CD4-positive, alpha-beta memory T cell (primary cell): Measurements from ENCODE around the gene PLEKHG4. TPM values are rescaled to one million over a fixed set of nuclear protein-coding genes. Genes with fewer than 3 reads are reported as not detected.
A peak's percentile ranks its signal among the peaks of the same experiment; 100 is the strongest.

Source experiments
- CTCF ChIA-PET: fragments of 350-600 bp; sonication (Branson Sonifier 250); formaldehyde crosslinking; loops from one replicate; lab custom pipeline; 2021; ENCODE audit warnings: inconsistent platforms; ENCODE audit not compliant: partially characterized antibody; lab: Charles Lee
- POLR2A ChIA-PET: fragments of 350-600 bp; sonication (Branson Sonifier 250); formaldehyde crosslinking; loops from one replicate; lab custom pipeline; 2021; ENCODE audit not compliant: partially characterized antibody; lab: Charles Lee
- DNase-seq, 5 donors: peaks; one replicate each; pipeline versions ENCODE4 v3.0.0 to v3.0.0-alpha.2; 2020 to 2022; ENCODE audit warnings: mixed read lengths in 1 of 5
- H3K27ac ChIP-seq: one replicate; pipeline ENCODE4 v1.7.0; 2013; ENCODE audit warnings: low read depth, low read length
- H3K27me3 ChIP-seq: 2 replicates; pipeline ENCODE4 v1.7.0; 2013; ENCODE audit warnings: mild to moderate bottlenecking, low read length, moderate library complexity; ENCODE audit not compliant: insufficient read depth
- H3K36me3 ChIP-seq: 2 replicates; pipeline ENCODE4 v1.7.0; 2013; ENCODE audit warnings: mild to moderate bottlenecking, low read length, moderate library complexity; ENCODE audit not compliant: insufficient read depth
- H3K4me1 ChIP-seq: 2 replicates; pipeline ENCODE4 v1.7.0; 2013; ENCODE audit warnings: mild to moderate bottlenecking, low read length, moderate library complexity; ENCODE audit not compliant: insufficient read depth
- H3K4me3 ChIP-seq, 2 donors: one replicate each; pipeline ENCODE4 v1.7.0; 2013; ENCODE audit warnings: low read length in 2 of 2, mild to moderate bottlenecking in 1 of 2
- H3K9me3 ChIP-seq, 2 donors: one replicate each; pipeline ENCODE4 v1.7.0; 2013; ENCODE audit warnings: low read length in 2 of 2, control low read depth in 1 of 2; ENCODE audit not compliant: control insufficient read depth in 1 of 2
- H3K27ac Mint-ChIP-seq, 7 donors: one replicate each; pipeline ENCODE4 v1.8.0; 2020 to 2021; ENCODE audit warnings: mixed read lengths in 7 of 7, mild to moderate bottlenecking in 6 of 7, inconsistent platforms in 3 of 7, moderate library complexity in 3 of 7
- H3K27me3 Mint-ChIP-seq, 2 donors: one replicate each; pipeline ENCODE4 v1.8.0; 2020 to 2021; ENCODE audit warnings: mixed read lengths in 2 of 2
- H3K36me3 Mint-ChIP-seq, 2 donors: one replicate each; pipeline ENCODE4 v1.8.0; 2020 to 2021; ENCODE audit warnings: mixed read lengths in 2 of 2, inconsistent platforms in 1 of 2, mild to moderate bottlenecking in 1 of 2
- H3K4me1 Mint-ChIP-seq, 4 donors: one replicate each; pipeline ENCODE4 v1.8.0; 2020 to 2021; ENCODE audit warnings: mixed read lengths in 4 of 4, mild to moderate bottlenecking in 1 of 4
- H3K4me3 Mint-ChIP-seq, 8 donors: one replicate each; pipeline ENCODE4 v1.8.0; 2020 to 2021; ENCODE audit warnings: mixed read lengths in 8 of 8, mild to moderate bottlenecking in 7 of 8, moderate library complexity in 6 of 8, inconsistent platforms in 3 of 8
- H3K9me3 Mint-ChIP-seq, 8 donors: one replicate each; pipeline ENCODE4 v1.8.0; 2020 to 2021; ENCODE audit warnings: mixed read lengths in 8 of 8, mild to moderate bottlenecking in 5 of 8, inconsistent platforms in 3 of 8, moderate library complexity in 1 of 8
- intact Hi-C: fragments of 100-400 bp; cut with micrococcal nuclease; formaldehyde crosslinking; loops from one replicate; pipeline ENCODE4 v1.15.1; 2023
- polyA plus RNA-seq, 2 donors: library from polyadenylated mRNA; unstranded; fragments of 300-500 nt; fragmentation: Illumina TruSeq; gene quantifications; one replicate each; pipeline ENCODE4 v1.2.3, GENCODE V29; 2021
- total RNA-seq, 2 experiments: library from RNA; stranded (reverse); gene quantifications; one replicate each; pipeline ENCODE4 v1.2.3, GENCODE V29; 2021

The PLEKHG4 gene
- total and polyA plus RNA-seq, 4 experiments from 2014 or later = 4.3 to 24.0 (median 11.1) TPM

DNA sequence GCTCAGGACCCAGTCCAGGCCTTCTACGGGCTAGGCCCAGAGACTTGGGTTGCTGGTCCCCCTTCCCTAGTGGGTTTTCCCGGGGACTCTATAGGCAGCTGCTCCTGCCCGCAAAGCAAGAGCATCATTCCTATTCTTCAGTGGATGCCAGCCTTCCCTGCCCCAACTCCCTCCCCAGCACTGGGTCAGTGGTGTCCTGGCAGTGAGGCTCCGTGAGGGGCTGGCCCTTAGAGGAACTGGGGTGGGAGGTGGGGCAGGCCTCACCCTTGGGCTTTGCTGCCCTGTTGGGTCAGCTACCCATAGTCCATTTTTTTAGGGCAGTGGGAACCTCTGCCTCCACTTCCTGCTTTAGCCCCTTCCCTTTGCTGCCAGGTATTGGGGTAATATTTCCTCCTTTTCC is 7.9 kb upstream of the PLEKHG4 start:
- H3K27ac ChIP-seq = no peak overlapping the region
- no peaks in the 10 kb centered on the region for H3K27me3 ChIP-seq
- peaks cover 4 to 9% of the 10 kb centered on the region in 2 donors for H3K36me3 Mint-ChIP-seq
- no peaks in the 10 kb centered on the region for H3K27me3 Mint-ChIP-seq
- H3K27ac Mint-ChIP-seq = no peak overlapping the region
- H3K9me3 Mint-ChIP-seq = no peaks in the 10 kb centered on the region
- H3K36me3 ChIP-seq = no peaks in the 10 kb centered on the region
- DNase-seq = no peak
- H3K4me3 Mint-ChIP-seq = no peak overlapping the region
- ChIA-PET POLR2A (interaction anchor here (1.1 kb wide), 1 partner anchor 337 kb away, joined by 3 read pairs; the partner anchor contains the start of gene CIAO2B), CTCF (no interaction called here)
- no peaks in the 10 kb centered on the region for H3K9me3 ChIP-seq
- peaks cover 0 to 7% (median 2%) of the 10 kb centered on the region in 4 donors for H3K4me1 Mint-ChIP-seq
- H3K4me3 ChIP-seq = no peak overlapping the region
- intact Hi-C loops = no loop called here
- H3K4me1 ChIP-seq = no peaks in the 10 kb centered on the region

DNA sequence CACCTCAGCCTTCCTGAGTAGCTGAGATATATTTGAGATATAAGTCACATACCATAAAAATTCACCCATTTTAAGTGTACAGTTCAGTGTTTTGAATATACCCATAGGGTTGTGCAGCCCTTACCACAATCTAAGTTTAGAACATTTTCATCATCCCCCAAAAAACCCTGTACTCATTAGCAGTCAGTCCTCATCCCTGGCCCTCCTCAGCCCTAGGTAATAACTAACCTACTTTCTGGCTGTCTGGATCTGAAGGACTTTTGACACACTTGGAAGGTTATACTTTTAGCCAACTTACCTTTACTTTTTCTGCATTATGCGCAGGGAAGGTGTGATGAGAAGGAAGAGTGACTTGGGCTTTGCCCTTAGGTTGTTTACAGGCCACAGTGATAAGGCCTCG is 4.0 kb upstream of the PLEKHG4 start:
- Mint-ChIP-seq H3K4me3 (no peak overlapping the region), H3K4me1 (peaks cover 3 to 26% (median 13%) of the 10 kb centered on the region in 4 donors), H3K27me3 (no peaks in the 10 kb centered on the region), H3K27ac (peak overlapping the region in 1 of 7 donors; percentile 50), H3K9me3 (no peaks in the 10 kb centered on the region), H3K36me3 (peaks cover 4 to 16% of the 10 kb centered on the region in 2 donors)
- H3K36me3 ChIP-seq = no peaks in the 10 kb centered on the region
- CTCF ChIA-PET = no interaction called here
- no peak for DNase-seq
- H3K4me3 ChIP-seq = no peak overlapping the region
- no peak overlapping the region for H3K27ac ChIP-seq
- peaks cover 19% of the 10 kb centered on the region for H3K4me1 ChIP-seq
- intact Hi-C loops = loop anchor here (5.0 kb wide), 1 partner anchor 122 kb away; no protein-coding TSS in a partner anchor
- H3K27me3 ChIP-seq = no peaks in the 10 kb centered on the region
- no peaks in the 10 kb centered on the region for H3K9me3 ChIP-seq
- POLR2A ChIA-PET = no interaction called here

DNA sequence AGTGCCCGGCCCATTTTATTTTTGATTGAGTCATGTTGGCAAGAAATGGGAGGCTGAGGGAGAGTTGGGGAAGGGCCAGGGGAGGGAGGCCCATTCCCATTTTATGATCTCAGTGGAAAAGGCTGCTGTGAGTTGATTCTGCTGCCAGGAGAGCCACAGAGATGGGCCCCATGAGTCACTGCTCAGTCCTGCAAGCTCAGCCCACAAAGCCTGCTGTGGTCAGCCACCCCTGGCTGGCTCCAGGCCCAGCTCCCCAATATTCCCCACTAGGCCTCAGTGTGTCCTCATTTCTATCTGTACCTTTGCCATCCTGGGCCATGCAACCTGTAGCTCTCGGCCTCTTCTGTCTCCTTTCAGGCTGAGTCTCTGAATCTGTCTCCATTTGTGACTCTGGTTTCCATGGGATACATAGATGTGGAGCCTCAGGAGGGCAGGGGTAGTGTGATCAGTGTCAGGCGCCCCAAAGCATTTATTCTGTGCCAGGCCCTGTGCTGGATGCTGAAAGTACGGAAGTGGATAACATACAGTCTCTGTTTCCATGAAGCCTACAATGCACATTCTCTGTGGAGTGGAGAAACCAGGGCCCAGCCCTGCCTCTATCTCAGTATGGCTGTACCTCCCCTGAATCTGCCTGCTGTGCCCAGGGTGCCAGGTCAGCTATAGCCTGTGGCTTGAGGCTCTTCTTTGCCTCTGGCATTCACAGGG is 1.9 kb upstream of the PLEKHG4 start:
- H3K27ac Mint-ChIP-seq = peak overlapping the region in 4 of 7 donors; percentile 27 to 68 (median 60)
- DNase-seq = no peak
- Histone ChIP-seq H3K9me3 (no peaks in the 10 kb centered on the region), H3K4me3 (no peak overlapping the region), H3K27ac (no peak overlapping the region), H3K4me1 (peaks cover 20% of the 10 kb centered on the region), H3K27me3 (no peaks in the 10 kb centered on the region), H3K36me3 (no peaks in the 10 kb centered on the region)
- ChIA-PET POLR2A (no interaction called here), CTCF (interaction anchor here (1.1 to 1.2 kb wide), 2 partner anchors 10 to 50 kb away, joined by 4 to 5 read pairs; partner anchors contain the start of gene TMEM208)
- no peaks in the 10 kb centered on the region for H3K27me3 Mint-ChIP-seq
- peak overlapping the region in 7 of 8 donors; percentile 15 to 73 (median 32) for H3K4me3 Mint-ChIP-seq
- H3K4me1 Mint-ChIP-seq = peaks cover 3 to 26% (median 13%) of the 10 kb centered on the region in 4 donors
- H3K36me3 Mint-ChIP-seq = peaks cover 4 to 16% of the 10 kb centered on the region in 2 donors
- intact Hi-C loops = loop anchor here (5.0 kb wide), 1 partner anchor 120 kb away; no protein-coding TSS in a partner anchor
- H3K9me3 Mint-ChIP-seq = no peaks in the 10 kb centered on the region

DNA sequence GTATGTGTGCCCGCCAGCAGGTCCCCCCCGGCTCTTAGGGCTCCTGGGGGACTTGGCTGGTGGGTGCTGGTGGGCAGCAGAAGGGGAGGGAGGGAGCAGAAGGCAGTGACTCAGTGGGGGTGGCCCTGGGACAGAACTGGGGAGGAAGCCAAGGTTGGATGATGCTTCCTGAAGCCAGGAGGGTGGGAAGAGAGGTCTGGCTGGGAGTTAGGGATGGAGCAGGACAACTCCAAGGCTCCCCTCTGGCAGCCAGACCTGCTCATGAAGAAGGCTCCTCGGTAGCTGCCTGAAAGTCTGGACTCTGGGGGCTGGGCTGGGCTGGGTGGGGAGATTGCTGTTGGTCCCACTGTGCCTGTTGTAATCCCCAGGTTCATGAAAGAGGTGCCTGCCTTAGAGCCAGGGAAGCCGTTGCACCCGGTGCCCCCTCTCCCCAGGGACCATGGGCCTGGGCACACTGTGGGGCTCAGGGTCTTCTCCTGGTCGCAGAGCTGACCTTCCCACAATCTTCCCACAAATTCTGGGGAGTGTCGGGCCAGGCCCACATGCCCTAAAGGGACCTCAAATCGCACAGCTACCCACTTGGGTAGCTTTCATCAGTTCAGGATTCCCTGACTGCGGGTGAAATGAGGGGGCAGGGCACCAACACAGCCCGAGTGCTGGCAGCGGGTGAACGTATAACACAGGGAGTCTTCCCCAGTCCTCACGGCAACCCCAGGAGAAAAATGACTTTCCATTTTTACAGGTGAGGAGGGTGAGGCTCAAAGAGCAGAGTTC is 1.1 kb upstream of the PLEKHG4 start:
- Histone ChIP-seq H3K27ac (peak overlapping the region; percentile 40), H3K27me3 (no peaks in the 10 kb centered on the region), H3K4me3 (peak overlapping the region; percentile 52 to 68), H3K36me3 (no peaks in the 10 kb centered on the region), H3K4me1 (peaks cover 20% of the 10 kb centered on the region), H3K9me3 (no peaks in the 10 kb centered on the region)
- ChIA-PET CTCF (interaction anchor here (0.9 to 1.4 kb wide), 7 partner anchors 10 to 260 kb away, joined by 3 to 5 read pairs (median 3); partner anchors contain the start of genes FHOD1 and TMEM208), POLR2A (interaction anchor here (0.9 to 1.3 kb wide), 6 partner anchors 12 to 96 kb away, joined by 3 to 4 read pairs (median 4); partner anchors contain the start of genes SLC9A5 and TMEM208)
- Mint-ChIP-seq H3K27me3 (no peaks in the 10 kb centered on the region), H3K4me3 (peak overlapping the region; percentile 81 to 89 (median 84)), H3K27ac (peak overlapping the region in 6 of 7 donors; percentile 9 to 92 (median 78)), H3K4me1 (peaks cover 3 to 26% (median 13%) of the 10 kb centered on the region in 4 donors), H3K36me3 (peaks cover 4 to 16% of the 10 kb centered on the region in 2 donors), H3K9me3 (no peaks in the 10 kb centered on the region)
- DNase-seq = no peak
- intact Hi-C loops = loop anchor here (2.0 to 5.0 kb wide), 2 partner anchors 51 to 119 kb away; partner anchors contain the start of gene TMEM208

DNA sequence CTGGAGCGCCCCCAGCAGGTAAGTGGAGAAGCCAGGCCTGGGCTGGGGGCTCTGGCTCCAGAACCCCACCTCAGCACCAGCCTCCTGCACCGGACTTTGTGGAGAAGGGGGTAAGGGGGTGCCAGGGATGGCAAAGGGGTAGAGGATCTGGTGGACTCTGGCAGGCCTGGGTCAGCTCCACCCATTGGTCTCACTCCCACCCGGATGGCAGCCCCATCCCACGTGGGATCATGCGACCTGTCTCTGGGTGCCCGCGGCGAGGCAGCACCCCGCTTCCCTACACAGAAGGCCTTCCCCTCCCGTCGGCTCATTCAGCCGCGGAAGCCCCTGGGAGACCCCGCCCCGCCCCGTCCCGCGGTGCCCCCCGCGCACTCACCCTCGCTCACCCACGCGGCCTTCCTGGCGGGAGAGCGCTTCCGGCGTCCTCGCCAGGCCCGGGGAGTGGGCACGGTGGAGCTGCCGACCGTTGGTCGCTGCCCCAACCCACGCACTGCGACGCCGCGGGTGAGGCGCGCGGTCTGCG is 498 bp upstream of the PLEKHG4 start:
- no peaks in the 10 kb centered on the region for H3K36me3 ChIP-seq
- POLR2A ChIA-PET = interaction anchor here (0.9 to 1.3 kb wide), 6 partner anchors 12 to 96 kb away, joined by 3 to 4 read pairs (median 4); partner anchors contain the start of genes SLC9A5 and TMEM208
- H3K9me3 ChIP-seq = no peaks in the 10 kb centered on the region
- CTCF ChIA-PET = interaction anchor here (0.9 to 1.4 kb wide), 7 partner anchors 11 to 261 kb away, joined by 3 to 5 read pairs (median 3); partner anchors contain the start of genes FHOD1 and TMEM208
- peak overlapping the region; percentile 40 for H3K27ac ChIP-seq
- Mint-ChIP-seq H3K4me1 (peaks cover 3 to 26% (median 15%) of the 10 kb centered on the region in 4 donors), H3K27me3 (no peaks in the 10 kb centered on the region), H3K9me3 (no peaks in the 10 kb centered on the region), H3K27ac (peak overlapping the region; percentile 57 to 92 (median 78)), H3K36me3 (peaks cover 4 to 16% of the 10 kb centered on the region in 2 donors), H3K4me3 (peak overlapping the region; percentile 81 to 89 (median 84))
- intact Hi-C loops = loop anchor here (1.0 to 5.0 kb wide), 4 partner anchors 32 to 186 kb away; partner anchors contain the start of genes FHOD1 and TMEM208
- peak in 3 of 5 donors; percentile 27 to 63 (median 34) for DNase-seq
- H3K4me1 ChIP-seq = peaks cover 20% of the 10 kb centered on the region
- H3K27me3 ChIP-seq = no peaks in the 10 kb centered on the region
- H3K4me3 ChIP-seq = peak overlapping the region; percentile 52 to 68

DNA sequence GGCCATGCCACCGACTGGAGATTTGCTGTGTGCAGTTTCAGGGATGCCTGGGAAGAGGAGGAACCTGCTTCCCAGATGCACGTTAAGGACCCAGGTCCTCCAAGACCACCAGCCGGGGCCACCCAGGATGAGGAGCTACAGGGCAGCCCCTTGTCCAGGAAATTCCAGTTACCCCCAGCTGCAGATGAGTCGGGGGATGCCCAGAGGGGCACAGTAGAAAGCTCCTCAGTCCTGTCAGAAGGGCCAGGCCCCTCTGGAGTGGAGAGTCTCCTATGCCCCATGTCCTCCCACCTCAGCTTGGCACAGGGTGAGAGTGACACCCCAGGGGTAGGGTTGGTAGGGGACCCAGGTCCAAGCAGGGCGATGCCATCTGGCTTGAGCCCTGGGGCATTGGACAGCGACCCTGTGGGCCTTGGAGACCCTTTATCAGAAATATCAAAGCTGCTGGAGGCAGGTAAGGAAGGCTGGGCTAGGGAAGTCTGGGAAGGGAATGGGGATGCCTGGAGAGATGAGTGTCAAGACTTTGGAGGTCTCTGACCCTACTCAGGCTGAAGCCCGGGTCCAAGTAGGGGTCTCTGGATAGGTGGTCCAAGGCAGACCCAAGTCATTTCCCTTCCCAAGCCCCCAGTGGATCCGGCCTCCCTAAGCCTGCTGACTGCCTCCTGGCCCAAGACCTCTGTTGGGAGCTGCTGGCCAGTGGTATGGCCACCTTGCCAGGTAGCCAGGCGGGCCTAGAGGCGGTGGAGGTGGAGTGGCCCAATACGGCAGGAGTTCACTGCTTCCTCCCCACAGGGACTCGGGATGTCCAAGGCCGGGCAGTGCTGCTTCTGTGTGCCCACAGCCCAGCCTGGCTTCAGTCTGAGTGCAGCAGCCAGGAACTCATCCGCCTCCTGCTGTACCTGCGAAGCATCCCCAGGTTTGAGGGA is 1.0 kb downstream of the PLEKHG4 start:
- DNase-seq = no peak
- H3K9me3 Mint-ChIP-seq = no peaks in the 10 kb centered on the region
- POLR2A ChIA-PET = interaction anchor here (1.3 to 2.0 kb wide), 2 partner anchors 18 to 36 kb away, joined by 4 to 5 read pairs; no protein-coding TSS in a partner anchor
- intact Hi-C loops = no loop called here
- H3K9me3 ChIP-seq = no peaks in the 10 kb centered on the region
- H3K4me3 Mint-ChIP-seq = peak overlapping the region in 7 of 8 donors; percentile 33 to 76 (median 61)
- H3K27me3 ChIP-seq = no peaks in the 10 kb centered on the region
- H3K27ac ChIP-seq = no peak overlapping the region
- no peaks in the 10 kb centered on the region for H3K36me3 ChIP-seq
- peaks cover 3 to 24% (median 15%) of the 10 kb centered on the region in 4 donors for H3K4me1 Mint-ChIP-seq
- H3K4me1 ChIP-seq = peaks cover 20% of the 10 kb centered on the region
- CTCF ChIA-PET = interaction anchor here (0.8 to 1.2 kb wide), 2 partner anchors 10 to 20 kb away, joined by 3 read pairs; no protein-coding TSS in a partner anchor
- H3K4me3 ChIP-seq = no peak overlapping the region
- no peaks in the 10 kb centered on the region for H3K27me3 Mint-ChIP-seq
- peak overlapping the region in 1 of 7 donors; percentile 57 for H3K27ac Mint-ChIP-seq
- H3K36me3 Mint-ChIP-seq = peaks cover 1 to 14% of the 10 kb centered on the region in 2 donors
